Measurements from ENCODE around the gene OR6B1. TPM values are rescaled to one million over a fixed set of nuclear protein-coding genes. Genes with fewer than 3 reads are reported as not detected.

Gene OR6B1
- polyA plus RNA-seq, 1 experiment: not detected

DNA sequence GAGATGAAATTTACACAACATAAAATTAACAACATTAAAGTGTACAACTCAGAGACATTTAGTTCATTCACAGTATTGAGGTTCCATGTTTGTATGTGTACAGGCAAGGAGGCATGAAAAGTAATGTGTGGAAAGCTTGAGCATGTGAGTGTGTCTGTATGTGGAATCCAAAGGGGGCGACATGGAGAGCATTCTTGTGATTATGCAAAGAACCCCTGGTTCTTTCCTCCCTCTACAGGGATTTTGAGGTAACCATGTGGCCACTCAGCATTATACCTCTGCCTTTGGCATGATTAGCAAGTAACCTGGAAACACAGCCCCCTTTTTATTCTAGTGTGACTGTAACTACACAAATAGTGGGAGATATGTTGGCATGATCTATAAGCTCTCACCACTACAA lies 24.5 kb upstream of the OR6B1 start:
- ChIA-PET POLR2A (no interaction called here), CTCF (no interaction called here)
- Histone ChIP-seq H3K4me3 (ENCODE audit: low read depth, low read length) (no peak overlapping the region), H3K36me3 (ENCODE audit: control insufficient read depth, insufficient read depth, low read length) (no peaks in the 10 kb centered on the region), H3K27me3 (ENCODE audit: control insufficient read depth, insufficient read depth, low read length) (no peaks in the 10 kb centered on the region)
- no peak for DNase-seq (ENCODE audit: low read depth)
- TF ChIP-seq, protein P1, sequence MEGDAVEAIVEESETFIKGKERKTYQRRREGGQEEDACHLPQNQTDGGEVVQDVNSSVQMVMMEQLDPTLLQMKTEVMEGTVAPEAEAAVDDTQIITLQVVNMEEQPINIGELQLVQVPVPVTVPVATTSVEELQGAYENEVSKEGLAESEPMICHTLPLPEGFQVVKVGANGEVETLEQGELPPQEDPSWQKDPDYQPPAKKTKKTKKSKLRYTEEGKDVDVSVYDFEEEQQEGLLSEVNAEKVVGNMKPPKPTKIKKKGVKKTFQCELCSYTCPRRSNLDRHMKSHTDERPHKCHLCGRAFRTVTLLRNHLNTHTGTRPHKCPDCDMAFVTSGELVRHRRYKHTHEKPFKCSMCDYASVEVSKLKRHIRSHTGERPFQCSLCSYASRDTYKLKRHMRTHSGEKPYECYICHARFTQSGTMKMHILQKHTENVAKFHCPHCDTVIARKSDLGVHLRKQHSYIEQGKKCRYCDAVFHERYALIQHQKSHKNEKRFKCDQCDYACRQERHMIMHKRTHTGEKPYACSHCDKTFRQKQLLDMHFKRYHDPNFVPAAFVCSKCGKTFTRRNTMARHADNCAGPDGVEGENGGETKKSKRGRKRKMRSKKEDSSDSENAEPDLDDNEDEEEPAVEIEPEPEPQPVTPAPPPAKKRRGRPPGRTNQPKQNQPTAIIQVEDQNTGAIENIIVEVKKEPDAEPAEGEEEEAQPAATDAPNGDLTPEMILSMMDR (IDR thresholded peaks at IDR 0.05; ENCODE audit: insufficient read depth, low read depth, low read length): no peak

DNA sequence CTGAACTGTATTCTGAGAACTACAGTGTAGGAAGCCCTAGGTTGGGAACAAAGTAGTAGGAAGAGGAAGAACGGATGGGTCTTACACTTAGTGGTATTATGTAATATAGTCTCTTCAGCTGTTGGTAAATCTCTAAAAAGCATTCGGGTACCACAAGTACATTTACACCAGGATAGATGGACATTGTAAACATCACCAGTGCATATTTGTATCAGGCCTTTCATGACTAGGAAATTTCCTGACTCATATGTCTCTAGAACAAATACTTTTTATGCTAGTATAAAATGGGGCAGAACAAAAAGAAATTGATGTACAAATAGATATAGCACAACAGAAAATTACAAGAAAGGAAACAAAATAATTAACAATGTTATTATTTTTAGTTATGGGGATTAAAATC lies 21.5 kb upstream of the OR6B1 start:
- ChIA-PET CTCF (interaction anchor here (1.1 kb wide), 1 partner anchor 43 kb away, joined by 3 read pairs; no protein-coding TSS in a partner anchor), POLR2A (no interaction called here)
- no peak overlapping the region for H3K4me3 ChIP-seq (ENCODE audit: low read depth, low read length)
- H3K36me3 ChIP-seq (ENCODE audit: control insufficient read depth, insufficient read depth, low read length): no peaks in the 10 kb centered on the region
- H3K27me3 ChIP-seq (ENCODE audit: control insufficient read depth, insufficient read depth, low read length): no peaks in the 10 kb centered on the region
- TF ChIP-seq, protein P1 (IDR thresholded peaks at IDR 0.05; ENCODE audit: insufficient read depth, low read depth, low read length): no peak
- DNase-seq (ENCODE audit: low read depth): no peak

DNA sequence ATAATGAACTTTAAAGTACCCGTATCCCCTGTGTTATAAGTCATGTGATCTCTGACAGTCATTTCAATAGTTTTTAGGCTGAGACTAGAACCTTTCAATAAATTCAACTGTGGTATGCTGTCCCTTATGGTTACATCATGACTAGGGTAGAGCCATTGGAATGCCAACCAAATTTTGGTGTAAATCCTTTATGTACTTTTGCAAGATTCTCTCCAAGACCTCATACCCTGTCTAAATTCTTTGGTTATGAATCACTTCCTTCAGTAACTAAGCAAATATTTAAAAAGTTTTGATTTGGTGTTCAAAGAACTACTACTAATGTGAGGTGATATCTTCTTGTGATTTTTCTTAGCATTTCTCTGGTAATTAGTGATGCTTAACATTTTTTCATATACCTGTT lies 20.8 kb upstream of the OR6B1 start:
- peak; percentile 35 for DNase-seq (ENCODE audit: low read depth)
- Histone ChIP-seq H3K27me3 (ENCODE audit: control insufficient read depth, insufficient read depth, low read length) (no peaks in the 10 kb centered on the region), H3K36me3 (ENCODE audit: control insufficient read depth, insufficient read depth, low read length) (no peaks in the 10 kb centered on the region), H3K4me3 (ENCODE audit: low read depth, low read length) (no peak overlapping the region)
- CTCF ChIA-PET: interaction anchor here (1.1 kb wide), 1 partner anchor 43 kb away, joined by 3 read pairs; no protein-coding TSS in a partner anchor
- POLR2A ChIA-PET: no interaction called here
- TF ChIP-seq, protein P1 (IDR thresholded peaks at IDR 0.05; ENCODE audit: insufficient read depth, low read depth, low read length): no peak

DNA sequence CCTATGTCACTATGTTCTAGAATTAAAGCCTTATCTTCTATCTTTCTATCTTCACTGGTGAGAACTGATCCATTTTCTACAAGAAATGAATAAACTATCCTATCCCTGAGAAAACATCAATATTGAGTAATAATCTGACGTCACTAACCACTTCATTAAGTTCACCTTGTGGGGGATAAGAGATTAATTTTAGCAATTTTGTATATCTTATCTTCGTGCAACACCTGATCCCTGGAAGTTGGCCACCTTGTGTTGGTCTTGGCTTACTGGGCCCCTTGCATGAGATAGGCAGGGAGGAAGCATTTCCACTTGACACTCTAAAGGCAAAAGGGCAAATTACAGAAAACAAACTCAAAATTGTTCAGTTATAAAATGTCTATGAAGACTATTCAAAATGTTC lies 20.1 kb upstream of the OR6B1 start:
- Histone ChIP-seq H3K27me3 (ENCODE audit: control insufficient read depth, insufficient read depth, low read length) (no peaks in the 10 kb centered on the region), H3K36me3 (ENCODE audit: control insufficient read depth, insufficient read depth, low read length) (no peaks in the 10 kb centered on the region), H3K4me3 (ENCODE audit: low read depth, low read length) (no peak overlapping the region)
- DNase-seq (ENCODE audit: low read depth): no peak
- POLR2A ChIA-PET: no interaction called here
- TF ChIP-seq, protein P1 (IDR thresholded peaks at IDR 0.05; ENCODE audit: insufficient read depth, low read depth, low read length): no peak
- CTCF ChIA-PET: no interaction called here

DNA sequence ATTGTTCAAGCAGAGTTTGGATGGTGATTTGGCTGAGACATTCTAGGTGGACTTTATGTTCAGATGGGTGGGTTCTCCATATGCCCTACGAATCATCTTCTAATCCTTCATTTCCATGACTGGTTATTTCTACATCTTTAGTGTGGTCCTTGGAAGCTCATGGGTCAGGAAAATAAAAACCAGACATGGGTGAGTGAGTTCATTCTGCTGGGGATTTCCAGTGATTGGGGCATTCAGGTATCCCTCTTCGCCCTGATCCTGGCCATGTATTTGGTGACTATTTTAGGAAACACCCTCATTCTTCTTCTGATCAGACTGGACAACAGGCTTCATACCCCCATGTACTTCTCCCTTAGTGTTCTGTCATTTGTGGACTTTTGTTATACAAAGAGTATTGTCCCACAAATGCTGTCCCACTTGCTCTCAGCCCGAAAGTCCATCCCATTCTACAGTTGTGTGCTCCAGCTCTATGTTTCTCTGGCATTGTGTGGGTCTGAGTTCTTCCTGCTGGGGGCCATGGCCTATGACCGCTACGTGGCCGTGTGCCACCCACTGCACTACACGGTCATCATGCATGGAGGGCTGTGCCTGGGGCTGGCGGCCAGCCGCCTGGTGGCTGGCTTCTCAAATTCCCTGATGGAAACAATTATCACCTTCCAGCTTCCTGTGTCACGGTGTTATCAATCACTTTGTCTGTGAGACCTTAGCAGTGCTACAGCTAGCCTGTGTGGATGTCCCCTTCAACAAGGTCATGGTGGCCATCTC lies 19.2 kb upstream of the OR6B1 start:
- POLR2A ChIA-PET: no interaction called here
- Histone ChIP-seq H3K4me3 (ENCODE audit: low read depth, low read length) (no peak overlapping the region), H3K27me3 (ENCODE audit: control insufficient read depth, insufficient read depth, low read length) (no peaks in the 10 kb centered on the region), H3K36me3 (ENCODE audit: control insufficient read depth, insufficient read depth, low read length) (no peaks in the 10 kb centered on the region)
- TF ChIP-seq, protein P1 (IDR thresholded peaks at IDR 0.05; ENCODE audit: insufficient read depth, low read depth, low read length): no peak
- CTCF ChIA-PET: interaction anchor here (0.6 kb wide), 1 partner anchor 67 kb away, joined by 4 read pairs; no protein-coding TSS in a partner anchor
- no peak for DNase-seq (ENCODE audit: low read depth)
